K562 (cell line): Measurements from ENCODE around the gene SYT1. TPM values are rescaled to one million over a fixed set of nuclear protein-coding genes. Genes with fewer than 3 reads are reported as not detected.

ENCODE experiments used
- ATAC-seq: fragments of 200-7000 bp; cut with Tn5 transposase; 3 replicates; pipeline ENCODE4 v1.9.1; 2020; ENCODE audit warnings: moderate library complexity
- BruUV-seq: library from RNA; stranded (reverse); fragments of 400-500 nt; replicated peaks from 2 replicates; lab custom pipeline; 2021; lab: Mats Ljungman, UMichigan
- CTCF ChIA-PET: fragments of 300-600 bp; formaldehyde crosslinking; extraction: SDS; loops from one replicate; lab custom pipeline; 2021; ENCODE audit warnings: low intra/inter-chr PET ratio; lab: Yijun Ruan, JAX
- POLR2A ChIA-PET: fragments of 300-600, 350-650 bp; sonication (Branson Sonifier 250); formaldehyde crosslinking; extraction: SDS; loops from one replicate; lab custom pipeline; 2021; ENCODE audit warnings: antibody characterized with exemption, inconsistent platforms; lab: Yijun Ruan, JAX
- DNase-seq, 4 experiments: peaks; one replicate each; pipeline versions ENCODE4 v3.0.0 to v3.0.0-alpha.2; 2011 to 2018; ENCODE audit warnings: low spot score in 3 of 4, mixed read lengths in 3 of 4; ENCODE audit errors: extremely low read depth in 1 of 4
- FAIRE-seq: peaks from 2 replicates; lab custom pipeline; 2011; peaks lifted over from hg19 to GRCh38; lab: Jason Lieb, UNC
- H2AFZ ChIP-seq: 2 replicates; pipeline ENCODE4 v1.6.0; 2011; ENCODE audit warnings: low read depth, low read length, control low read depth, inconsistent platforms
- H3K27ac ChIP-seq: fragments of 200-600 bp; 3 replicates; pipeline ENCODE4 v1.8.0; 2011; ENCODE audit warnings: low read depth, mild to moderate bottlenecking, control low read depth, inconsistent platforms, low read length, moderate library complexity, mixed read lengths; ENCODE audit errors: extremely low read depth
- H3K27me3 ChIP-seq, 2 experiments: fragments of 300-600 bp in 1 of 2; 2 replicates in 1 of 2; 3 replicates in 1 of 2; pipeline versions ENCODE4 v1.6.0 to v1.8.0; 2011; ENCODE audit warnings: inconsistent platforms in 2 of 2, low read length in 2 of 2, mild to moderate bottlenecking in 1 of 2, mixed read lengths in 1 of 2, moderate library complexity in 1 of 2; ENCODE audit not compliant: control insufficient read depth in 2 of 2, insufficient read depth in 2 of 2
- H3K36me3 ChIP-seq: fragments of 300-600 bp; 3 replicates; pipeline ENCODE4 v1.8.0; 2011; ENCODE audit warnings: mild to moderate bottlenecking, low read length, inconsistent platforms; ENCODE audit not compliant: control insufficient read depth, insufficient read depth
- H3K4me1 ChIP-seq, 2 experiments: fragments of 200-600 bp in 1 of 2; replicated peaks in 1 of 2; 2 replicates in 1 of 2; 3 replicates in 1 of 2; pipeline versions ENCODE4 v1.5.1 to v1.8.0; 2011; ENCODE audit warnings: inconsistent platforms in 2 of 2, low read length in 2 of 2, mild to moderate bottlenecking in 1 of 2, mixed read lengths in 1 of 2, moderate library complexity in 1 of 2; ENCODE audit not compliant: control insufficient read depth in 2 of 2, insufficient read depth in 2 of 2
- H3K4me2 ChIP-seq: 2 replicates; pipeline ENCODE4 v1.6.1; 2011; ENCODE audit warnings: low read length, control low read depth, inconsistent platforms, mixed read lengths; ENCODE audit not compliant: insufficient read depth
- H3K4me3 ChIP-seq: fragments of 200-600 bp; sonication (generic), shearing (Covaris generic); 2 replicates; pipeline ENCODE4 v1.5.1; 2016; ENCODE audit warnings: control low read depth, inconsistent platforms
- H3K79me2 ChIP-seq: fragments of 200-600 bp; 3 replicates; pipeline ENCODE4 v1.8.0; 2011; ENCODE audit warnings: low read length, inconsistent platforms; ENCODE audit not compliant: control insufficient read depth, insufficient read depth
- H3K9ac ChIP-seq, 2 experiments: 2 replicates each; pipeline versions ENCODE4 v1.6.0 to v1.6.1; 2011; ENCODE audit warnings: low read depth in 2 of 2, low read length in 2 of 2, control low read depth in 1 of 2, inconsistent platforms in 1 of 2, mild to moderate bottlenecking in 1 of 2, mixed read lengths in 1 of 2; ENCODE audit not compliant: insufficient read depth in 1 of 2
- H3K9me1 ChIP-seq: one replicate; pipeline ENCODE4 v1.6.0; 2011; ENCODE audit warnings: inconsistent platforms, mild to moderate bottlenecking, low read length, moderate library complexity; ENCODE audit not compliant: control insufficient read depth, insufficient read depth
- H3K9me3 ChIP-seq: replicated peaks from 2 replicates; pipeline ENCODE4 v1.5.1; 2011; ENCODE audit warnings: low read depth, low read length, inconsistent platforms; ENCODE audit not compliant: control insufficient read depth, insufficient read depth
- H4K20me1 ChIP-seq: replicated peaks from 2 replicates; pipeline ENCODE4 v1.6.1; 2011; ENCODE audit warnings: low read length, inconsistent platforms, mixed read lengths; ENCODE audit not compliant: control insufficient read depth, insufficient read depth
- FOSL1 ChIP-seq: fragments of 200-800 bp; sonication (Bioruptor generic); conservative IDR thresholded peaks from 2 replicates; pipeline ENCODE4 v1.6.1; 2016; ENCODE audit warnings: missing genetic modification characterization, missing compliant biosample characterization
- GTF2E2 ChIP-seq: fragments of 200-800 bp; sonication (Bioruptor generic); IDR thresholded peaks from 2 replicates; pipeline ENCODE4 v1.6.1; 2016; ENCODE audit warnings: missing genetic modification characterization, missing compliant biosample characterization
- KAT2B ChIP-seq: IDR thresholded peaks from one replicate; pipeline ENCODE4 v1.6.1; 2012; ENCODE audit warnings: low read depth, mild to moderate bottlenecking, control low read depth, inconsistent platforms, low read length, moderate library complexity
- SMAD3 ChIP-seq: fragments of 450-650 bp; formaldehyde crosslinking; conservative IDR thresholded peaks from 2 replicates; pipeline ENCODE4 v1.4.0; 2020; ENCODE audit warnings: mild to moderate bottlenecking
- TCF7L2 ChIP-seq: fragments of 150-350 bp; IDR thresholded peaks from 2 replicates; pipeline ENCODE4 v1.6.1; 2016; ENCODE audit warnings: low read depth, mild to moderate bottlenecking, low read length, moderate library complexity
- WGBS: fragments of 100-300 bp; shearing (Covaris generic); methylation state at CpG from one replicate; pipeline ENCODE4 v1.1.6; 2016; ENCODE audit warnings: low coverage, mixed read lengths; ENCODE audit not compliant: insufficient coverage; ENCODE audit errors: missing lambda C conversion rate; 5-methylcytosine and 5-hydroxymethylcytosine counted together
- in situ Hi-C: fragments of 300-500 bp; cut with MboI; formaldehyde crosslinking; loops from 4 replicates; pipeline ENCODE4 v1.15.0; 2018; ENCODE audit warnings: inconsistent platforms, mixed read lengths
- intact Hi-C: fragments of 100-400 bp; cut with micrococcal nuclease; formaldehyde crosslinking; loops from 2 replicates; pipeline ENCODE4 v1.14.2; 2022
- polyA plus RNA-seq, 8 experiments: library from polyadenylated mRNA; depleted of rRNA in 4 of 8; stranded (reverse) in 5 of 8; unstranded in 3 of 8; fragments of >200 nt; fragmentation: Nextera tagmentation in 2 of 8; fragmentation: Illumina TruSeq in 1 of 8; extraction: Ambion mirVana in 2 of 8; extraction: Trizol in 1 of 8; gene quantifications; 2 replicates each; pipeline versions ENCODE4 v1.2.1 to v1.2.3, GENCODE V29; 2011 to 2014; ENCODE audit warnings: inconsistent platforms in 1 of 8, missing spikeins in 1 of 8
- total RNA-seq, 7 experiments: library from RNA; depleted of rRNA in 6 of 7; stranded (reverse); fragments of >200 nt in 6 of 7; fragmentation: Illumina TruSeq in 2 of 7; extraction: Trizol in 2 of 7; gene quantifications; 2 replicates each; pipeline versions ENCODE4 v1.2.1 to v1.2.3, GENCODE V29; 2011 to 2021; ENCODE audit warnings: low replicate concordance in 1 of 7

SYT1 gene
- total and polyA plus RNA-seq, 9 of the 15 experiments (the other 6 are each of a cell fraction or from before 2014, with no cell fraction given), result 0.03 to 0.13 (median 0.07) TPM; not detected in 4

- H3K9ac ChIP-seq, result no peak overlapping the region
- no peak overlapping the region for H3K27ac ChIP-seq
- no peaks in the 10 kb centered on the region for H4K20me1 ChIP-seq
- FAIRE-seq, result no peak
- in situ Hi-C loops (no loop called here), intact Hi-C loops (no loop called here)
- no peaks in the 10 kb centered on the region for H3K9me1 ChIP-seq
- no peak overlapping the region for H3K4me3 ChIP-seq
- CTCF ChIA-PET, result no interaction called here
- H3K79me2 ChIP-seq, result no peaks in the 10 kb centered on the region
- no peak for ATAC-seq
- 0% methylated on average over 3 of the region's 3 CpGs for WGBS
- no peaks in the 10 kb centered on the region for H3K4me1 ChIP-seq
- BruUV-seq, result no TSS peak
- H3K9me3 ChIP-seq, result no peaks in the 10 kb centered on the region
- H3K27me3 ChIP-seq, result no peaks in the 10 kb centered on the region
- no peak overlapping the region for H3K4me2 ChIP-seq
- TF ChIP-seq SMAD3 (CRISPR knock-in tag) (no peak), TCF7L2 (no peak)
- no peak for DNase-seq
- no peak overlapping the region for H2AFZ ChIP-seq
- POLR2A ChIA-PET, result no interaction called here
- no peaks in the 10 kb centered on the region for H3K36me3 ChIP-seq
Measured at GRCh38 chr12:78887444-78887843, 22.9 kb downstream of the SYT1 start.

- Histone ChIP-seq H3K9me1 (no peaks in the 10 kb centered on the region), H3K27me3 (no peaks in the 10 kb centered on the region), H2AFZ (no peak overlapping the region), H3K27ac (no peak overlapping the region), H3K79me2 (no peaks in the 10 kb centered on the region), H3K4me3 (no peak overlapping the region), H3K4me1 (no peaks in the 10 kb centered on the region), H3K9ac (no peak overlapping the region), H3K9me3 (no peaks in the 10 kb centered on the region), H3K4me2 (no peak overlapping the region), H4K20me1 (no peaks in the 10 kb centered on the region), H3K36me3 (no peaks in the 10 kb centered on the region)
- WGBS, result 0% methylated on average over 3 of the region's 3 CpGs
- TF ChIP-seq FOSL1 (tag) (0 out of 2 replicates have a peak, but pooled peaks have one; percentile 22), KAT2B (no peak), GTF2E2 (0 out of 2 replicates have a peak, but pooled peaks have one; percentile 24)
- FAIRE-seq (no peak), DNase-seq (no peak), ATAC-seq (no peak)
- BruUV-seq, result no TSS peak
- intact Hi-C loops, result no loop called here
- in situ Hi-C loops, result no loop called here
- ChIA-PET CTCF (no interaction called here), POLR2A (no interaction called here)
Measured at GRCh38 chr12:78888568-78888967, 24.0 kb downstream of the SYT1 start.
